Tongue (tissue), 2 donors: Measurements from ENCODE around the gene EPX. TPM values are rescaled to one million over a fixed set of nuclear protein-coding genes. Genes with fewer than 3 reads are reported as not detected.

Experiments
- DNase-seq: peaks from one replicate; pipeline ENCODE4 v3.0.0-alpha.2; 2015
- total RNA-seq: library from RNA; depleted of rRNA; stranded (reverse); fragments of >200 nt; gene quantifications from one replicate; pipeline ENCODE4 v1.2.3, GENCODE V29; 2014

Gene EPX
- total RNA-seq, 1 donor from 2014 or later: not detected

DNA sequence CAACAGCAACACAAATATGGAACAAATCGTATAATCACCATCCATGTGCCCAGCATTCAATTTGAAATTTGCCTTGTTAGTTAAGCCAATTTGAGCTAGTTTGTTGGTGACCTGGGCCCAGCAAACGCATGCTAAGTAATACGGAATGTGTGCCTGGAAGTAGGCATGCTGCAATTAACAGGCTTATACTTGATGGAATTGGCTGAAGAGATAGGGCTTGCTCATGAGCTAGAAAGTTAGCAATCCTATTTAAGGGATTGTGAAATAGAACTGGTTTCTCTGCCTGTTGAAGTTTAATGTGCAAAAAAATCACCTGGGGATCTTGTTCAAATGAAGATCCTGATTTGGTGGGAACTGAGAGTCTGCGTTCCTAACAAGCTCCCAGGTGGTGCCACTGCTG is 37.4 kb downstream of the EPX start:
- no peak for DNase-seq

DNA sequence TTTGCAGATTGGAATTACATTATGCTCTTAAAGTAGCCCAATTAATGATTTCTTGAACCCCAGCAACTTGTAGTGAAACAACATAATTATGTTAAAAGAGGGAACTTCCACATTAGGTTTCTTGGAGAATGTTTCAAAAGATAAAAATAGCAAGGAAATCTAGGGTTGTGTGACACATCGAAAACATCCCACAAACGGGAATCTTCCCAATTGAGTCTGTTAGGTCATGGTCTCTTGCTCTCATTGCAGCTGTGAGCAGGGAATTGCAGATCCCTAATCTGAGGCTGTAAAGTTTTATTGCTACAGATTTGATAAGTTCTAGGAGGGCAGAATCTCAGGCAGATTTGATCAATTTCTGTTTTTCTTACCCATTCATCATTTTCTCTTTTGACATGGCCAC is 39.1 kb downstream of the EPX start:
- DNase-seq: no peak

DNA sequence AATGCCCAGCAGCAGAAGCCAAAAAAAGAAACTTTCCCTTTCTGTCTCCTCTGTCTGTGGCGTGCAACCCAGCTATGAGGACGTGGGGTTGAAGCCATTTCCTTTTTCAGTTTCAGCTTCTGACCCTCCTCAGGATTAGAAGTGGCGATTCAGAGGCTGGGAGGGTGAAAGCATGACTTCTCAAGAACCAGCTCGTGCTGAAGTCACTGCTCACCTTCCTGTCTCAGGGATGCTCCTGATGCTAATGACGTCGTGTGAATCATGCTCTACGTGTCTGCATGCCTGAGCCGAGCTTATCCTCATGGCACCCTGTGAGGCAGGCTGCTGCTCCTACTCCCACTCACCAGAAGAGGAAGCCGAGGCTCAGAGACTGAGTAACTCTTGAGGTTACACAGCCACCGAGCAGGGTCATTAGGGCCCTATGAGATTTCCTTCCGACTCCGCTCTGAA is 40.2 kb downstream of the EPX start:
- DNase-seq: no peak

DNA sequence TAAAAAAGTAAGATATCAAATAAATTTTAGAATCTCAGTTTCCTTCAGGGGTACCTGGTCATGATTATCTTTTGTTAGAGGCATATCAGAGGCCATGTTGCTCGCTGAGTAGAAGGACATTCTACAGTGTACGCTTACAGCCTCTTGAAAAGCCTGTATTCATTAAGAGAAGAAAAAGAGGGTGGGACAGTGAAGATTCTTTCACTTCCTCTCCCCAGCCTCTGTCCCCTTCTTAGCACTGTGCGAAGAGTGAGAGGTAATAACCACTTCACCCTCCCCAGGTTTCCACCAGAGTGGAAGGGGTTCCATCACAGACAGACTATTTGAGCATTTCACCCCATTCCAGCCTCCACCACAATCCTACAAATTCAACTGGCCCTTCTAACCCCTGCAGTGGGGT is 41.0 kb downstream of the EPX start:
- no peak for DNase-seq

DNA sequence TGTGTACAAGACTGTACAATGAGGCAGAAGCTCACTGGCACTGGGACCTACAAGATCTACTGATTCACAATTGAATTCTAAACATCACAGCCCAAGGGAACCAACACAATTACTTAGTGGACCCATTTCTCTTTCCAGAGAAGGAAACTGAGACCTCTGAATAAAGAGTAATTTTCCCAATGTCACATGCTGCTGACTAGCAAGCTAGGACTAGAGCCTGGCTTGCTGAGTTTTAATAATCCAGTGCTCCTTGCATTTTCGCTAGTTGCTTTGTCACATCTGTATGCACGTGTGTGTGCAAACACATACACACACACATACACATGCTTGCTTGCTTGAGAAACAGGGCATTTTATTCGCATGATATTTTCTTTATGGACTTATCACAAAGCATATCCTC is 42.0 kb downstream of the EPX start:
- DNase-seq: no peak

DNA sequence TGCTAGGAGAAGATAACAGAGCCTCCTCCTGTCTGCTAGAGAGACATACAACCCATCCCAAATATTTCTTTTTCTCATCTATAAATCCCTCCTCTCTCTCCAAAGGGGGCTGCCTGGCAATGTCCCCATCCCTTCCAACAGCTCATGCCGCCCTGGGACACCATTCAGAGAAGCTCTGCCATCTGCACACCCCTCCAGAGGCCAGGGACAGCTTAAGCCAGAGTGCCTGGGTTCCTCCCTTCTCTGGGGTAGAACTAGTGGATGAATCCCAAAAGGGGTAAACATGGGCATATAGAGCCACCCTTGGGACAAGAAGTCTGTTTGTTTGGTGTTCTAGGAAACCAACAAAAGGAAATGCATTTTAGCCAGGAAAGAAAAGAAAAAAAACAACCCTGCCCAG is 43.3 kb downstream of the EPX start:
- no peak for DNase-seq

DNA sequence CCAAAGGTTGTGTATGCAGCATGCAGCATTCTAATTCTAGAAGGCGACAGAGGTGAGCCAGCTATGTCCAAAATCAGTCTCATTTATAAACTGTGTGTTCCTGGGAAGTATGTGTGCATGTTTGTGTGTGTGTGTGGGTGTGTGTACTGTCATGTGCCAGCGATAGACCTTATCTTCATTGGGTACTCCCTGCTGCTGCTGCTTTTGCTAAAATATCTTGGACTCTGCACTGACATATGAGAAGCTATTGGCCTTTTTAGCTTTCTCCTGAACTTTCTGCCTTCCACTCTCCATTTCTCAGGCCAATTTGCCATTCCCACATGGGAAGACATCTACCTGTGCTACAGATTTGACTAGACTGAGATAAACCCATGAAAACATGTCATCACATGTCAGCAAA is 43.9 kb downstream of the EPX start:
- no peak for DNase-seq

DNA sequence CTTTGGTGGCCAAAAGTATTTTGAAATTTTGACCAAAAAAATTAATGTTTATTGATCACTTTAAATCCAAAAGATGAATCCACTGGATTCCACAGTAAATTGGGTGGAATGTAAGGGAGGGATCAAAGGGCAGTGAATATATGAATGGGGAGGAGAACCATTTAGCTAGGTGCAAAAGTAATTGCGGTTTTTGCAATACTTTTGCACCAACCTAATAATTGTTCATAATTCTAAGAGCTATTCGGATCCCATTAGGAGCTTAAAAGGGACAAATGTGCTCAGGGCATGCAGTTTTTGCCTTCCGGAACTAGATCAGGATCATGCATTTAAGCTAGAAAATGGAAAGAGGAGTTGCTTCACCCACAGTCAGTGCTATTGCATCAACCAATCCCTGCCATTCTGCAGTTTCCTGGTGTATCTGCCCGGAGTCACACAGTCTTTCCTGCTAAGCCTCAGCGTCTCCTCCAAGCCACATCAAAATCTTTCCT is 45.7 kb downstream of the EPX start, which contains the start of gene LPO:
Gene LPO, plus strand, starts transcription at position 438 of the 488 bp plus-strand sequence. CDS start 4,396 bp downstream, outside the sequence.
- DNase-seq: no peak

DNA sequence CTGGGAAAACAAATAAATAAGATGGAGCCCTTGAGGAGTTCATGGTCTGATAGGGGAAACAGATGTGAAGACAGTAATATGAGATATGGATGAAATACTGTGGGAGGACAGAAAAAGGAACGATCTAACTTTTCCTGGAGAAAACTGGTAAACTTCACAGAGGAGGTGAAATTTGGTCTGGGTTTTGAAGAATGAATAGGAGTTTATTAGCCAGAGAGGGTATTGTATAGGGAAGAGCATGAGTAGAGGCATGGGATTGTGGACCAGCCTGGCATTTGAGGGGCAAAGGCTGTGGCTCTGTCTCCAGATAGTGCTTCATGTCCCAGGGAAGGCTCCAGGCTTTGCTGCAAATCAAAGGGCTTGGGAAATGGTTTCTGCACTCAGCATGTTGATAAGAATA is 47.5 kb downstream of the EPX start:
- DNase-seq: no peak

DNA sequence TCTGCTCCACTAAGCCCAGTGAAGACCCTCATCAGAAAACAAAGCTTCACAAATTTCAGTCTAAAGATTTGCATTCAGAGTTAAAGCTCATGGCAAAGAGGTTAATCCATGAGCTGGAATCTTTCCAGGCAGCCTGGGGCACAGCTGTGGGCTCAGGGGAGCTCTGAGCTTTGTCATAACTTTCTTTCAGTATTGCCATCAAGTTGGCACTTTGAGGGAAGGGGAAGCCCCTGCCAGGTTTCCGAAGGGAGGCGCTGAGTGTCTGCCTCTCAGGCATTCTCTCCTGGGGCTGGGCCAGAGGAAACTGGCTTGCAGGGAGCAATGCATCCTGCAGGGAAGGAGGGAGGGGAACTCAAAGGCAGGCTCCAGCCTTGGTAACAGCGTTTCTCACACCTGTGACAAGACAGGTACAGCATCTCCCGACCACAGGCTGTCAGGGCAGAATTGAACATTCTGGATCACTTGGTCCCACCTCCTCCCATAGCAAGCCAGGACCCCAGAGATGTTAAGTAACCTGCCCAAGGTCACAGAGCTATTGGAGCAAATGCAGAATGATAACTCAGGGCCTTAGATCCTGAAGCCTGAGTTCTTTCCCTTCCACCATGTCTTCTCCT is 49.8 kb downstream of the EPX start:
- DNase-seq: peak; percentile 50

DNA sequence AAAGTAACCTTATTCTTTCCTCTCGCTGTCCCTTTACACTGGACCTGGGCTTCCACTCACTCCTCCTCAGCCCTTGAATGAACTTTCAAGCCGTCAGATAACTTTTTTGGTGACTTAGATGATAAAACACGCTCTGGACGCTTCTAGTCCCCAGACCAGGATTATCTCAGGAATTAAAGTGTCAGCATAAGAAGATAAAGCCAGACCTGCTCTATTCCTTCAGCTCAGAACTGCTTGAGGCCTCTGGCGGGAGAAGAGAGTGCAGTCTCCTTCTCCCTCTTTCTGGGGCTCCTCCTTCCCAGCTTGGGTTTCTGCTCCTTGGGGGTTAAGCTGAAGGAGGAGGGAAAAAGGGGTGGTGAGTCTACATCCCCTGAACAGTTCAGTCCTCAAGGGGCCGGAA is 52.4 kb downstream of the EPX start:
- no peak for DNase-seq

DNA sequence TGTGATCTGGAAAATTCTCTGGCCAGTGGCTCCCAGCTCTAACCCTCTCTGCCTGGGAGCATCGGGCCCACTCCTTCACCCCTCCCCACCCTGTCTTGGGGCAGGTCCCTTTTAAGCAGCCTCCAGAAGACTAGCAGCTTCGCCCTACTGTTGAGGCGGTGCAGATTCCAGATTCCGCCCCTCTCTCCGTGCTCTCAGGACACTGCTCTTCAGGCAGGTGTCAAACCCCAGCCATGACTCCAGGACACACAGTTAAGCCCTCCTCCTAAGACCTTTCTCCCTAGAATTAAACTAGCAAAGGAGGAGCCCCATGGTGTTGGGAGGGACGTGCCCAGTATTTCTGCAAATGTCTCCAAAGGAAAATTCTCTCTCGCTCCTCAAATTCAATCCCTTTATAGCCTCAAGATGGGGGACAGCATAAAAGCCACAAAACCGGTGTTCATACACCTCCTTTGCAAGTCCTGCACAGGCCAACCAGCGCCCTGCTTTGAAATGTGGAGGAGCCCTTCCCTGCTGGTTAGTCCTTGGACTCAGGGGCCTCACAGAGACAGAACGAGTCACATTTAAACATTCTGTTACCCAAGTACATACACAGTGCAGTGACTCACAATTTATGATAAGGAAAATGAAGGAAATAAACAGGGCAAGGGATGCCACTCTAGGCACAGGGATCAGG is 53.0 kb downstream of the EPX start:
- no peak for DNase-seq

DNA sequence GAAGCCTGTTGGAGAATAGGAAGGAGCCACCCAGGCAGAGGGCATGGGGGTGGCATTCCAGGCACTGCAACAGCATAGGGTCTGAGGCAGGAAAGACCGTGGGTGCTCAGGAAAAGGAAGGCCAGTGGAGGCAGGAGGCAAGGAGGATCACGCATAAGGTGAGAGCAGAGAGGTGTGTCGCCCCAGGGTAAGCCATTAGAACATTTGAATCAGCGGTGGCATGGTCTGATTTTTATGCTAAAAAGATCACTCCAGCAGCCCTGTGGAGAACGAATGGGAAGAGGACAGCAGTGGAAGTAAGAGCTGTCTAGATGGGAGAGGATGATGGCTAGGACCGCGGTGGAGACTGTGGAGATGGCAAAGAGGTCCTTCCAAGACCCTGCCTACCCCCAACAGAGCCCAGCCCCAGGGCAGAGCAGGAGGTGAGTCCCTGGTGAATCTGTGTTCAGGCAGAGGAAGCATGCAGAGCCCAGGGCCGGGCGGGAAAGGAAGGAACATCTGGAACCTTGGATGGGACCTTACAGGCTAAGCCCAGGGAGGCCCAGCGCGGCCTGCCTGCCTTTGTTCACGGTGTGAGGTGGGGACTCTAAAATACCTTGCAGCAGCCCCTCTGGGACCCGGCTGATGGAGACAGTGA is 53.7 kb downstream of the EPX start:
- no peak for DNase-seq

DNA sequence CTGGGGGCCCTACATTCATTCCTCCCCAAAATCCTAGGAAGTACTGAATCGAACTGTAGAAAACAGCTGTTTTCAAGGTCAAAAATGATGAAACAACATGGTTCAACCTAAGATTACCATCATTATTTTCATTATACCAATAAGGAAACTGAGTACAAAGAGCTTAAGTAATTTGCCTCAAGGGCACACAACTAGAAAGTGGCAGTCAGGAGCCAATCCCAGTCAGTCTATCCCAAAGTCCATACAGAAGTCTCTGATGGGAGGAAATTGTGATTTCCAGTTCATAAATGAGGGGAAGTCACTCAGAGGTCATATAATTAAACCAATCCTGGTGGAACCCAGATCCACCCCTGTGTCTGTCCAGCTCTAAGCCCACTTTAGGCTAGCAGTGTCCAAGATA is 54.3 kb downstream of the EPX start:
- no peak for DNase-seq

DNA sequence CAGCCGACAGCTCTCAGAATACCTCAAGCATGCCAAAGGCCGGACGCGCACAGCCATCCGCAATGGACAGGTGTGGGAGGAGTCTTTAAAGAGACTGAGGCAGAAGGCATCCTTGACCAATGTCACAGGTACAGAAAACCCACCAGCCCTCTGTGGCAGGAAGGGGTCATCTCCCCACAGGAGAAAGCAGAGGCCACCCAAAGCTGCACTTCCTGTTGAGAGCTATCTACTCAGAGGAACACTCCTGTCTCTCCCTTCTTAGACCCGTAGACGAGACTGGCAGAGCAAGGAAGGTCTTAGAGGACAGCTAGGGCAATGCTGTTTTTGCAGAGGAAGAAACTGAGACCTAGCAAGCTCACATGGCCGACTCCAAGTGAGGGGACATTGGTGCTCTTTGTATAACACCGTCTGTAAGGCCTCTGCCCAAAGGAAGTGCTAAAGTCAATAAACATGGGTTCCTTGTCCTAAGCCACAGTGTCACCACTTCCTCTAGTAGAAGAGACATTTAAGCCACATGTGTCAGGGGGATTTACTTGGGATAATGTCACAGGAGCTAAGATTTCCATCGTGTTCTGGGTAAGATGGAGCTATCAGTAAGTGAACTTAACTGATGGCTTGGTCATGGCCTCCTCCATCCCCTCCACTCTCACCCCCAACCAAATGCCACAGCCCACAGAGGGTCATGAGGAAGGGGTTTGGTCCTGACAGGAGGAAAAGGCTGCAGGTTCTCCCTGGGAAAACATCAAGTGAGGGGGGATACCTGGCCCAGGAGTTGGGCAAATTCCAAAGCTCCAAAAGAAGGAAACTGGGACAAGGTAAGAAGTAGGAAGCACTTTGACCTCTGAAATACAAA is 55.2 kb downstream of the EPX start:
- DNase-seq: no peak

DNA sequence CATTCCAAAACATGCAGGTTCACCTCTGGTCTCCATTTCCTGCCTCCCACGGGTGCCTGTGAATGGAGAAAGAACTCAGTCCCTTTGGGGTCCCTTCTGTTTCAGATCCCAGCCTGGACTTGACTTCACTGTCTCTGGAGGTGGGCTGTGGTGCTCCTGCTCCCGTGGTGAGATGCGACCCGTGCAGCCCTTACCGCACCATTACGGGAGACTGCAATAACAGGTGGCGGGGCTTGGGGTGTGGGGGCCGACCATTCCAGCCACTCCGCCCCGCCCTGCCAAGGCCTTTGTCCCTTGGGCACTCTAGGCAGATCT is 56.4 kb downstream of the EPX start:
- no peak for DNase-seq

DNA sequence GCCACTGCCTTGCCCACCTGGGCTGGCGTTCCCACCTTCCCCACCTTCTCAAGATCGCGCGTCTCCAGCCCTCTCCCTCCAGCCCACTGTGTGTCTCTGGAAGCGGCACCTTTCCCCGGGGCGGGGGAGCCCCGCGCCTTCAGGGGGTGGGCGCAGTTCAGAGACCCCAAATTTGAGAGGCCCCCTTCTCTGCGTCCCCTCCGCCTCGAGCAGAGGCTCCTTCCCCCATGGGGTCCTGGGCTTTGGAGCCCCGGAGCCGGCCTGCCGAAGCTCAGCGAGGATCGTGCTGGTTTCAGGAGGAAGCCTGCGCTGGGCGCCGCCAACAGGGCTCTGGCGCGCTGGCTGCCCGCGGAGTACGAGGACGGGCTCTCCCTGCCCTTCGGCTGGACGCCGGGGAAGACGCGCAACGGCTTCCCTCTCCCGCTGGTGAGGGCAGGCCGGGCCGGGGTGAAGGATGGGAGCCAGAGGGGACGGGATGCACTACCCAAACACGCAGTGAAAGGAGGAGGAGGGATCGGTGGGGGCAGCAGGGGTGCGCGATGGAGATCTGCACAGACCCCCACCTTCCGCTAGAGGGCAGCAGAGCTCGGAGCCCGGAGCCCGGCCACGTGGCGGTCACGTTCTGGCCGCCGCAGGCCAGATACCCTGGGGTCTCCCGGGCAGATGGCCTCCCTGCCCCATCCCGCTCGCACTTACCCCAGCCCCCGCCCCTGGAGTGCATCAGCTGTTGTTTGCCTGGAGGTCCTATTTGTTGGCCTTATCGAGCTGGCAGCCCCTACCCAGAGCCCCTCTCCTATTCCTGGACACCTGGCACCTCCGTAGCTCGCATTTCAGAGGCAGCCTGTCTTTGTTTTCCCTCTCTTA is 57.0 kb downstream of the EPX start:
- DNase-seq: peak; percentile 81

DNA sequence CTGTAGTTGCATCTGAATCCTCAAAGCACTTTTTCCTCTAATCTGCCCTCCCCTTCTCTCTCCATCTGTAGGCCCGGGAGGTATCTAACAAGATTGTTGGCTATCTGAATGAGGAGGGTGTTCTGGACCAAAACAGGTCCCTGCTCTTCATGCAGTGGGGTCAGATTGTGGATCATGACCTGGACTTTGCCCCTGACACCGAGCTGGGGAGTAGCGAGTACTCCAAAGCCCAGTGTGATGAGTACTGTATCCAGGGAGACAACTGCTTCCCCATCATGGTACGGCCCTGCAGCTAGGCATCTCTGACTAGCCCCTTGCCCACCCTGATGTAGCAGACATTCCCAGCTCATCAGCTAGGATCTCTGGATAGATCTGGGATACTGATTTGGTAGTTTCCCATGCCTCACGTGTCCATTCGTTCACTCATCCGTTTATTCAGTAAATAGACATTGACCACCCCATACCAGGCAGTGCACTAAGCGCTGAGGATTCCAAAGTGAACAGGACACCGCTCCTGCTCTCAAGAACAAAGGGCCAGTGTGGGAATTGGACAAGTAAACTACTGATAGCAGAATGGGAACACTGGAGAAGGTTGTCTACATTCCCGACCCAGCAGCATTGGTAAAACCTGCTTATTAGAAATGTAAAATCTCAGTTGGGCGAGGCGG is 58.0 kb downstream of the EPX start:
- DNase-seq: no peak

DNA sequence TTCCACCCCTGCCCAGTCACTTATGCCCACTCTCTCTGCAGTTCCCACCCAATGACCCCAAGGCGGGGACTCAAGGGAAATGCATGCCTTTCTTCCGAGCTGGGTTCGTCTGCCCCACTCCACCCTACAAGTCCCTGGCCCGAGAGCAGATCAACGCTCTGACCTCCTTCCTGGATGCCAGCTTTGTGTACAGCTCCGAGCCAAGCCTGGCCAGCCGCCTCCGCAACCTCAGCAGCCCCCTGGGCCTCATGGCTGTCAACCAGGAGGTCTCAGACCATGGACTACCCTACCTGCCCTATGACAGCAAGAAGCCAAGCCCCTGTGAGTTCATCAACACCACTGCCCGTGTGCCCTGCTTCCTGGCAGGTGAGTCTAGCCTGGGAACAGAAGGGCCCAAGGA is 59.6 kb downstream of the EPX start:
- DNase-seq: no peak

DNA sequence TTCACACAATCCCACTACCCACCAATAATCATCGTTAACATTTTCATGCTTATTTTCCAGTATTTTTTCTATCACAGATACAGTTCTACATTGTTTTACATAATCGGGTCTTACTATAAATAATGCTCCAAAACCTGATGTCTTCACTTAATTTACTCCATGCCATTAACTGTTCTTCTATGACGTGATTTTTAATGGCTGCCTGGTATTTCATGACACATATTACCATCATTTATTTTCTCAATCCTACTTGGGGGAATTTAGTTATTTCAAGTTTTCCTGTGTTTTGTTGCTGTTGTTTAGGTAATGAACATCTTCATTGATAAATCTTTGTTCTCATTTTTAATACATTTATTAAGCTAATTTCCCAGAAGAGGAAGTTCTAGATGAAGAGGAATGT is 60.6 kb downstream of the EPX start:
- no peak for DNase-seq
